Urinary bladder (tissue), 4 donors: ENCODE measurements around the gene SNRNP25. TPM values are rescaled to one million over a fixed set of nuclear protein-coding genes. Genes with fewer than 3 reads are reported as not detected.

ENCODE experiments used
- DNase-seq: peaks from one replicate; pipeline ENCODE4 v3.0.0-alpha.2; 2015; ENCODE audit errors: extremely low spot score
- H3K27ac ChIP-seq: one replicate; pipeline ENCODE4 v1.5.1; 2013; ENCODE audit warnings: low read depth, mild to moderate bottlenecking, moderate library complexity
- H3K36me3 ChIP-seq: one replicate; pipeline ENCODE4 v1.6.1; 2013; ENCODE audit warnings: mild to moderate bottlenecking, moderate library complexity; ENCODE audit not compliant: insufficient read depth
- H3K4me1 ChIP-seq: one replicate; pipeline ENCODE4 v1.6.1; 2013; ENCODE audit warnings: mild to moderate bottlenecking, moderate library complexity; ENCODE audit not compliant: insufficient read depth
- H3K4me3 ChIP-seq: one replicate; pipeline ENCODE4 v1.5.1; 2013; ENCODE audit warnings: low read depth, low read length
- WGBS: extraction: QIAGEN DNeasy Blood & Tissue Kit; methylation state at CpG from one replicate; pipeline ENCODE4 v1.1.7; 2013; 5-methylcytosine and 5-hydroxymethylcytosine counted together
- polyA plus RNA-seq: library from polyadenylated mRNA; stranded (reverse); fragments of 200-250 nt; gene quantifications from one replicate; pipeline ENCODE4 v1.2.3, GENCODE V29; 2013
- total RNA-seq: library from RNA; depleted of rRNA; stranded (reverse); fragments of >200 nt; gene quantifications from one replicate; pipeline ENCODE4 v1.2.3, GENCODE V29; 2014
- donor health status: healthy with polysubstance abuse.
- donor health status: healthy.

The SNRNP25 gene
- total and polyA plus RNA-seq, 2 donors, result 9.5 to 29.5 TPM

GRCh38 chr16:50769-51591 lies 2.6 kb upstream of the SNRNP25 start:
- DNase-seq, result no peak
- H3K27ac ChIP-seq, result no peak overlapping the region
- WGBS, result 90% methylated on average over 15 of the region's 15 CpGs
- H3K36me3 ChIP-seq, result no peaks in the 10 kb centered on the region
- no peak overlapping the region for H3K4me3 ChIP-seq
- no peaks in the 10 kb centered on the region for H3K4me1 ChIP-seq

GRCh38 chr16:54237-54581 lies 581 bp downstream of the SNRNP25 start:
- Histone ChIP-seq H3K27ac (no peak overlapping the region), H3K4me1 (no peaks in the 10 kb centered on the region), H3K36me3 (peaks cover 2% of the 10 kb centered on the region), H3K4me3 (peak overlapping the region; percentile 59)
- no peak for DNase-seq
- 53% methylated on average over 12 of the region's 12 CpGs for WGBS

- DNase-seq, result no peak
- 85% methylated on average over 11 of the region's 11 CpGs for WGBS
- Histone ChIP-seq H3K27ac (no peak overlapping the region), H3K4me1 (no peaks in the 10 kb centered on the region), H3K36me3 (peaks cover 2% of the 10 kb centered on the region), H3K4me3 (no peak overlapping the region)
Observed at GRCh38 chr16:55571-56136, 2.0 kb downstream of the SNRNP25 start.

GRCh38 chr16:56231-56927 lies 2.8 kb downstream of the SNRNP25 start:
- DNase-seq, result no peak
- H3K27ac ChIP-seq, result no peak overlapping the region
- no peaks in the 10 kb centered on the region for H3K4me1 ChIP-seq
- WGBS, result 86% methylated on average over 17 of the region's 17 CpGs
- H3K4me3 ChIP-seq, result no peak overlapping the region
- peaks cover 2% of the 10 kb centered on the region for H3K36me3 ChIP-seq

GRCh38 chr16:57711-58110 lies 4.1 kb downstream of the SNRNP25 start:
- no peak overlapping the region for H3K4me3 ChIP-seq
- 64% methylated on average over 8 of the region's 8 CpGs for WGBS
- H3K27ac ChIP-seq, result no peak overlapping the region
- H3K36me3 ChIP-seq, result peaks cover 2% of the 10 kb centered on the region
- no peak for DNase-seq
- H3K4me1 ChIP-seq, result no peaks in the 10 kb centered on the region

GRCh38 chr16:58491-59439 lies 5.1 kb downstream of the SNRNP25 start:
- no peak overlapping the region for H3K27ac ChIP-seq
- no peak overlapping the region for H3K4me3 ChIP-seq
- no peak for DNase-seq
- H3K4me1 ChIP-seq, result no peaks in the 10 kb centered on the region
- peaks cover 2% of the 10 kb centered on the region for H3K36me3 ChIP-seq
- 86% methylated on average over 29 of the region's 29 CpGs for WGBS

GRCh38 chr16:59440-60059 lies 5.9 kb downstream of the SNRNP25 start:
- no peak overlapping the region for H3K4me3 ChIP-seq
- peaks cover 2% of the 10 kb centered on the region for H3K36me3 ChIP-seq
- 89% methylated on average over 14 of the region's 14 CpGs for WGBS
- no peaks in the 10 kb centered on the region for H3K4me1 ChIP-seq
- no peak overlapping the region for H3K27ac ChIP-seq
- DNase-seq, result no peak

- Histone ChIP-seq H3K4me3 (no peak overlapping the region), H3K36me3 (peaks cover 2% of the 10 kb centered on the region), H3K27ac (no peak overlapping the region), H3K4me1 (no peaks in the 10 kb centered on the region)
- no peak for DNase-seq
- WGBS, result 82% methylated on average over 11 of the region's 11 CpGs
Observed at GRCh38 chr16:60166-60565, 6.5 kb downstream of the SNRNP25 start.

- 79% methylated on average over 89 of the region's 89 CpGs for WGBS
Observed at GRCh38 chr16:60929-61878, 7.6 kb downstream of the SNRNP25 start.

GRCh38 chr16:61879-62281 lies 8.3 kb downstream of the SNRNP25 start:
- Histone ChIP-seq H3K4me1 (no peaks in the 10 kb centered on the region), H3K27ac (no peak overlapping the region), H3K4me3 (no peak overlapping the region), H3K36me3 (peaks cover 2% of the 10 kb centered on the region)
- 90% methylated on average over 32 of the region's 32 CpGs for WGBS
- DNase-seq, result no peak

More at GRCh38 chr16:60929-61878, 7.6 kb downstream of the SNRNP25 start:
- no peak overlapping the region for H3K4me3 ChIP-seq
- H3K36me3 ChIP-seq, result peaks cover 2% of the 10 kb centered on the region
- no peak overlapping the region for H3K27ac ChIP-seq
- no peak for DNase-seq
- no peaks in the 10 kb centered on the region for H3K4me1 ChIP-seq

GRCh38 chr16:62283-62967 lies 8.8 kb downstream of the SNRNP25 start:
- H3K4me1 ChIP-seq, result no peaks in the 10 kb centered on the region
- H3K4me3 ChIP-seq, result no peak overlapping the region
- 94% methylated on average over 34 of the region's 34 CpGs for WGBS
- peaks cover 2% of the 10 kb centered on the region for H3K36me3 ChIP-seq
- no peak for DNase-seq
- no peak overlapping the region for H3K27ac ChIP-seq

- H3K27ac ChIP-seq, result no peak overlapping the region
- H3K4me3 ChIP-seq, result no peak overlapping the region
- H3K36me3 ChIP-seq, result peaks cover 2% of the 10 kb centered on the region
- no peak for DNase-seq
- H3K4me1 ChIP-seq, result no peaks in the 10 kb centered on the region
- WGBS, result 96% methylated on average over 21 of the region's 21 CpGs
Observed at GRCh38 chr16:62968-63391, 9.4 kb downstream of the SNRNP25 start.
